Epithelial cell of proximal tubule (primary cell): Measurements from ENCODE around the gene MMP24. TPM values are rescaled to one million over a fixed set of nuclear protein-coding genes. Genes with fewer than 3 reads are reported as not detected.
"Not testable (repeated sequence)": the region's sequence is repeated elsewhere in the genome, so short reads cannot be mapped to it uniquely, and the experiment has no call there.

Source experiments
- DNase-seq: peaks from one replicate; pipeline ENCODE4 v3.0.0-alpha.2; 2011; ENCODE audit warnings: low read depth
- H3K4me3 ChIP-seq: 2 replicates; pipeline ENCODE4 v1.5.1; 2011; ENCODE audit warnings: low read depth, mild to moderate bottlenecking, low read length
- CTCF ChIP-seq: conservative IDR thresholded peaks from 2 replicates; pipeline ENCODE4 v1.5.1; 2012; ENCODE audit warnings: low read depth, mild to moderate bottlenecking, low read length
- total RNA-seq: library from RNA; depleted of rRNA; stranded (reverse); fragments of >200 nt; gene quantifications from 2 replicates; pipeline ENCODE4 v1.2.3, GENCODE V29; 2015

The MMP24 gene
- 8.2 and 12.2 TPM in 2 replicates for total RNA-seq

- no peak for DNase-seq
- TF ChIP-seq CTCF, result no peak
- H3K4me3 ChIP-seq, result peak within 1 kb of the TSS; percentile 36
Measured at GRCh38 chr20:35226126-35226883, at the start of gene MMP24. Gene MMP24 (plus strand): TSS chr20:35226690. CDS start chr20:35226739, 49 bp downstream.

- TF ChIP-seq CTCF, result no peak
- DNase-seq, result no peak
- no peak overlapping the region for H3K4me3 ChIP-seq
Measured at GRCh38 chr20:35179292-35180212, 46.9 kb upstream of the MMP24 start.

- H3K4me3 ChIP-seq, result no peak overlapping the region
- no peak for DNase-seq
- TF ChIP-seq CTCF, result no peak
Measured at GRCh38 chr20:35180266-35180665, 46.2 kb upstream of the MMP24 start.

GRCh38 chr20:35181731-35182130 is 44.8 kb upstream of the MMP24 start:
- no peak for DNase-seq
- no peak for TF ChIP-seq CTCF
- no peak overlapping the region for H3K4me3 ChIP-seq

- not testable (repeated sequence) for H3K4me3 ChIP-seq, DNase-seq
Measured at GRCh38 chr20:35186691-35187289, 39.7 kb upstream of the MMP24 start.

GRCh38 chr20:35187584-35188190 is 38.8 kb upstream of the MMP24 start:
- TF ChIP-seq CTCF, result no peak
- DNase-seq, result no peak
- H3K4me3 ChIP-seq, result no peak overlapping the region

- H3K4me3 ChIP-seq, DNase-seq: not testable (repeated sequence)
Measured at GRCh38 chr20:35189223-35189622, 37.3 kb upstream of the MMP24 start.
